IMR-90 (cell line): ENCODE measurements around the gene MSL3B.

Source experiments
- ATAC-seq: fragments of 200-7000 bp; cut with Tn5 transposase; 2 replicates; pipeline ENCODE4 v1.9.1; 2020; ENCODE audit warnings: low read depth, mild to moderate bottlenecking, moderate library complexity
- BruUV-seq: library from RNA; stranded (reverse); fragments of 400-500 nt; replicated peaks from 2 replicates; lab custom pipeline; 2021; lab: Mats Ljungman, UMichigan
- CTCF ChIA-PET: fragments of 300-600 bp; formaldehyde crosslinking; extraction: SDS; loops from one replicate; lab custom pipeline; 2021; ENCODE audit warnings: antibody characterized with exemption; lab: Yijun Ruan, JAX
- POLR2A ChIA-PET: fragments of 300-600 bp; sonication (Branson Sonifier 250); formaldehyde crosslinking; loops from one replicate; lab custom pipeline; 2022; ENCODE audit warnings: antibody characterized with exemption; ENCODE audit not compliant: unreplicated experiment; lab: Charles Lee
- DNase-seq: peaks from one replicate; pipeline ENCODE4 v3.0.0; 2013
- H2AFZ ChIP-seq: replicated peaks from 2 replicates; pipeline ENCODE3; 2013; ENCODE audit warnings: low read length, mild to moderate bottlenecking; ENCODE audit not compliant: poor library complexity
- H2AK5ac ChIP-seq: 2 replicates; pipeline ENCODE4 v1.6.1; 2013; ENCODE audit warnings: low read depth, low read length, inconsistent platforms
- H2AK9ac ChIP-seq: replicated peaks from 2 replicates; pipeline ENCODE3; 2013; ENCODE audit warnings: mild to moderate bottlenecking, low read depth, low read length, moderate library complexity; ENCODE audit not compliant: poor library complexity
- H2BK120ac ChIP-seq: 2 replicates; pipeline ENCODE4 v1.6.1; 2013; ENCODE audit warnings: low read depth, low read length, inconsistent platforms
- H2BK15ac ChIP-seq: 3 replicates; pipeline ENCODE4 v1.6.1; 2013; ENCODE audit warnings: low read depth, low read length, inconsistent platforms
- H2BK20ac ChIP-seq: 2 replicates; pipeline ENCODE4 v1.6.1; 2013; ENCODE audit warnings: low read depth, mild to moderate bottlenecking, inconsistent platforms, low read length, moderate library complexity
- H2BK5ac ChIP-seq: 2 replicates; pipeline ENCODE4 v1.6.1; 2013; ENCODE audit warnings: mild to moderate bottlenecking, low read depth, low read length, inconsistent platforms; ENCODE audit not compliant: poor library complexity, severe bottlenecking
- H3K14ac ChIP-seq: replicated peaks from 2 replicates; pipeline ENCODE4 v1.6.1; 2013; ENCODE audit warnings: low read depth, low read length, inconsistent platforms
- H3K18ac ChIP-seq: 2 replicates; pipeline ENCODE4 v1.6.1; 2013; ENCODE audit warnings: low read depth, low read length, control low read depth
- H3K23ac ChIP-seq: 2 replicates; pipeline ENCODE4 v1.6.1; 2013; ENCODE audit warnings: low read depth, low read length, inconsistent platforms
- H3K27ac ChIP-seq: 2 replicates; pipeline ENCODE4 v1.5.1; 2013; ENCODE audit warnings: mild to moderate bottlenecking, control low read depth, low read length; ENCODE audit not compliant: insufficient read depth
- H3K27me3 ChIP-seq: 2 replicates; pipeline ENCODE4 v1.6.1; 2013; ENCODE audit warnings: low read length; ENCODE audit not compliant: control insufficient read depth, insufficient read depth
- H3K36me3 ChIP-seq: 2 replicates; pipeline ENCODE4 v1.6.1; 2013; ENCODE audit warnings: low read length, mixed read lengths; ENCODE audit not compliant: control insufficient read depth, insufficient read depth
- H3K4ac ChIP-seq: 2 replicates; pipeline ENCODE4 v1.6.1; 2013; ENCODE audit warnings: low read depth, low read length, inconsistent platforms
- H3K4me1 ChIP-seq: 2 replicates; pipeline ENCODE4 v1.6.1; 2013; ENCODE audit warnings: low read length, mixed read lengths; ENCODE audit not compliant: control insufficient read depth, insufficient read depth
- H3K4me2 ChIP-seq: 2 replicates; pipeline ENCODE4 v1.6.1; 2013; ENCODE audit warnings: low read depth, mild to moderate bottlenecking, control low read depth, low read length, moderate library complexity
- H3K4me3 ChIP-seq: 2 replicates; pipeline ENCODE4 v1.5.1; 2013; ENCODE audit warnings: low read depth, mild to moderate bottlenecking, control low read depth, low read length, moderate library complexity; ENCODE audit not compliant: insufficient read depth
- H3K56ac ChIP-seq: 2 replicates; pipeline ENCODE4 v1.6.1; 2013; ENCODE audit warnings: low read length, inconsistent platforms; ENCODE audit not compliant: insufficient read depth; ENCODE audit errors: extremely low read depth
- H3K79me1 ChIP-seq, 2 experiments: 2 replicates each; pipeline ENCODE4 v1.6.1; 2013; ENCODE audit warnings: low read length in 2 of 2, inconsistent platforms in 1 of 2, low read depth in 1 of 2
- H3K9ac ChIP-seq: 2 replicates; pipeline ENCODE4 v1.6.1; 2013; ENCODE audit warnings: low read depth, low read length, control low read depth
- H3K9me1 ChIP-seq: 2 replicates; pipeline ENCODE4 v1.6.1; 2013; ENCODE audit warnings: low read length, inconsistent platforms; ENCODE audit not compliant: insufficient read depth
- H3K9me3 ChIP-seq: 2 replicates; pipeline ENCODE4 v1.6.1; 2013; ENCODE audit warnings: low read length; ENCODE audit not compliant: control insufficient read depth, insufficient read depth
- H4K20me1 ChIP-seq: 2 replicates; pipeline ENCODE4 v1.6.1; 2013; ENCODE audit warnings: low read length, inconsistent platforms; ENCODE audit not compliant: insufficient read depth
- H4K5ac ChIP-seq: 2 replicates; pipeline ENCODE4 v1.6.1; 2013; ENCODE audit warnings: mild to moderate bottlenecking, low read depth, low read length, control low read depth
- H4K8ac ChIP-seq, 2 experiments: 2 replicates each; pipeline ENCODE4 v1.6.1; 2013; ENCODE audit warnings: low read depth in 2 of 2, low read length in 2 of 2, control low read depth in 1 of 2, inconsistent platforms in 1 of 2
- H4K91ac ChIP-seq: 2 replicates; pipeline ENCODE4 v1.6.1; 2013; ENCODE audit warnings: low read depth, low read length, inconsistent platforms; ENCODE audit not compliant: insufficient read depth
- BHLHE40 ChIP-seq: fragments of 150-350 bp; IDR thresholded peaks from 2 replicates; pipeline ENCODE4 v1.6.1; 2016; ENCODE audit warnings: mild to moderate bottlenecking, low read depth, low read length
- CHD1 ChIP-seq: IDR thresholded peaks from 2 replicates; pipeline ENCODE4 v1.6.1; 2012; ENCODE audit warnings: low read depth, low read length, improper control_type of control experiment
- MAZ ChIP-seq: IDR thresholded peaks from 2 replicates; pipeline ENCODE4 v1.6.1; 2012; ENCODE audit warnings: low read depth, mild to moderate bottlenecking, low read length, improper control_type of control experiment, moderate library complexity, borderline replicate concordance
- RCOR1 ChIP-seq: IDR thresholded peaks from 2 replicates; pipeline ENCODE4 v1.6.1; 2012; ENCODE audit warnings: mild to moderate bottlenecking, low read length, improper control_type of control experiment; ENCODE audit not compliant: insufficient replicate concordance
- WGBS, 2 experiments: methylation state at CpG; one replicate each; pipeline versions ENCODE4 v1.1.5 to v1.1.7; 2013; ENCODE audit warnings: missing lambda C conversion rate in 2 of 2; ENCODE audit not compliant: insufficient read length in 1 of 2; ENCODE audit errors: extremely low coverage in 2 of 2; 5-methylcytosine and 5-hydroxymethylcytosine counted together
- dilution Hi-C: fragments of 300-500 bp; cut with HindIII; formaldehyde crosslinking; loops from one replicate; pipeline ENCODE4 v1.14.3; 2018; ENCODE audit warnings: low sequenced_read_pairs; ENCODE audit not compliant: unreplicated experiment
- in situ Hi-C: fragments of 300-500 bp; cut with MboI; formaldehyde crosslinking; loops from 3 replicates; pipeline ENCODE4 v1.14.3; 2019; ENCODE audit warnings: low sequenced_read_pairs, inconsistent platforms, mixed read lengths
- intact Hi-C: fragments of 100-400 bp; cut with micrococcal nuclease; formaldehyde crosslinking; loops from 2 replicates; pipeline ENCODE4 v1.10.0; 2022
- TF ChIP-seq, protein P1 (sequence below): conservative IDR thresholded peaks from 2 replicates; pipeline ENCODE4 v1.5.1; 2012; ENCODE audit warnings: mild to moderate bottlenecking, low read depth, low read length, improper control_type of control experiment

MSL3B gene

DNA sequence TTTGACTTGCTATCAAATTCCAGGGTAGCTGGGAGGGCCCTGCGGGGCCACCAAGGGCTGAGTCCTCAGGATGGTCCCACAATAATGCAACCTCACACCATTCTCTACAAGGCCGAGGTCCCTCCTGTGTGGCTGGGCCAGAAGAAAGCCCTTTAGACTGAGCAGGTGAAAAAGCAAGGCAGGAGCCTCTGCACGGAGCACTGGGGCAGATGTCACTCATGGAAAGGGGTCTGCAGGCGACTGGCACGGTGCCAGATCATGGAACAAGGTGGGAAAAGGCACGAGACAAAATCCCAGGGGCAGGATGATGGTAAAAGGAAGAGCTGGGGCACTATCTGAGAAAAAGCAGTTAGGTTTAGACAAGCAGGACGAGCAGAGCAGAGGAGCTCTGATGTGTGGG lies 29.9 kb downstream of the MSL3B start:
- TF ChIP-seq RCOR1 (no peak), MAZ (no peak), BHLHE40 (no peak), CHD1 (no peak)
- TF ChIP-seq, protein P1, sequence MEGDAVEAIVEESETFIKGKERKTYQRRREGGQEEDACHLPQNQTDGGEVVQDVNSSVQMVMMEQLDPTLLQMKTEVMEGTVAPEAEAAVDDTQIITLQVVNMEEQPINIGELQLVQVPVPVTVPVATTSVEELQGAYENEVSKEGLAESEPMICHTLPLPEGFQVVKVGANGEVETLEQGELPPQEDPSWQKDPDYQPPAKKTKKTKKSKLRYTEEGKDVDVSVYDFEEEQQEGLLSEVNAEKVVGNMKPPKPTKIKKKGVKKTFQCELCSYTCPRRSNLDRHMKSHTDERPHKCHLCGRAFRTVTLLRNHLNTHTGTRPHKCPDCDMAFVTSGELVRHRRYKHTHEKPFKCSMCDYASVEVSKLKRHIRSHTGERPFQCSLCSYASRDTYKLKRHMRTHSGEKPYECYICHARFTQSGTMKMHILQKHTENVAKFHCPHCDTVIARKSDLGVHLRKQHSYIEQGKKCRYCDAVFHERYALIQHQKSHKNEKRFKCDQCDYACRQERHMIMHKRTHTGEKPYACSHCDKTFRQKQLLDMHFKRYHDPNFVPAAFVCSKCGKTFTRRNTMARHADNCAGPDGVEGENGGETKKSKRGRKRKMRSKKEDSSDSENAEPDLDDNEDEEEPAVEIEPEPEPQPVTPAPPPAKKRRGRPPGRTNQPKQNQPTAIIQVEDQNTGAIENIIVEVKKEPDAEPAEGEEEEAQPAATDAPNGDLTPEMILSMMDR: no peak
- H3K4me3 ChIP-seq: no peak overlapping the region
- peaks cover 2% of the 10 kb centered on the region; the same call in 1 of the 2 replicates for H3K4me1 ChIP-seq
- peak overlapping the region in 1 of 2 experiments; percentile 17; a peak in 1 of 4 replicates for H4K8ac ChIP-seq
- in situ Hi-C loops: loop anchor here (25.0 kb wide), 1 partner anchor 376 kb away; no protein-coding TSS in a partner anchor
- DNase-seq: no peak
- H2AK9ac ChIP-seq: peak overlapping the region; percentile 67
- POLR2A ChIA-PET: no interaction called here
- no peak overlapping the region for H2BK15ac ChIP-seq
- CTCF ChIA-PET: interaction anchor here (1.2 kb wide), 1 partner anchor 19 kb away, joined by 4 read pairs; no protein-coding TSS in a partner anchor
- no peak overlapping the region for H3K18ac ChIP-seq
- no peak overlapping the region for H3K4me2 ChIP-seq
- WGBS, 2 experiments: 100% methylated on average over 3 of the region's 7 CpGs; no CpG with 5 or more reads in 1 of the 2 experiments
- no peaks in the 10 kb centered on the region for H3K9me3 ChIP-seq
- H3K79me1 ChIP-seq: peaks cover 46 to 67% of the 10 kb centered on the region in 2 experiments
- H3K9ac ChIP-seq: no peak overlapping the region
- no TSS peak for BruUV-seq
- peaks cover 13% of the 10 kb centered on the region for H3K36me3 ChIP-seq
- no peak for ATAC-seq
- no peak overlapping the region for H3K14ac ChIP-seq
- dilution Hi-C loops: no loop called here
- no peak overlapping the region for H4K91ac ChIP-seq
- H2BK120ac ChIP-seq: no peak overlapping the region
- no peak overlapping the region for H2BK20ac ChIP-seq
- no peak overlapping the region for H4K5ac ChIP-seq
- no peak overlapping the region for H3K27ac ChIP-seq
- no peak overlapping the region for H3K4ac ChIP-seq
- H4K20me1 ChIP-seq: peaks cover 24% of the 10 kb centered on the region
- H2BK5ac ChIP-seq: no peak overlapping the region
- no peak overlapping the region for H3K23ac ChIP-seq
- H3K27me3 ChIP-seq: no peaks in the 10 kb centered on the region
- intact Hi-C loops: no loop called here
- H2AK5ac ChIP-seq: no peak overlapping the region
- H2AFZ ChIP-seq: peak overlapping the region; percentile 40
- H3K9me1 ChIP-seq: peaks cover 5% of the 10 kb centered on the region
- no peak overlapping the region for H3K56ac ChIP-seq
